GM23338 (cell line): Measurements from ENCODE around the gene TMEM92. TPM values are rescaled to one million over a fixed set of nuclear protein-coding genes. Genes with fewer than 3 reads are reported as not detected.
A peak's percentile ranks its signal among the peaks of the same experiment; 100 is the strongest.

Experiments used
- ATAC-seq: fragments of 200-7000 bp; cut with Tn5 transposase; 3 replicates; pipeline ENCODE4 v1.9.1; 2020
- DNase-seq: peaks from one replicate; pipeline ENCODE4 v3.0.0-alpha.2; 2015; ENCODE audit warnings: low spot score
- H2AFZ ChIP-seq: fragments of 200-600 bp; sonication (generic); 2 replicates; pipeline ENCODE4 v1.8.0; 2016; ENCODE audit warnings: antibody characterized with exemption, mild to moderate bottlenecking, moderate library complexity
- H3F3A ChIP-seq: fragments of 200-600 bp; sonication (generic); replicated peaks from 2 replicates; pipeline ENCODE4 v1.8.0; 2017; ENCODE audit warnings: antibody characterized with exemption, mixed run types, low read depth
- H3K27ac ChIP-seq: fragments of 200-600 bp; sonication (generic); 2 replicates; pipeline ENCODE4 v1.6.1; 2016; ENCODE audit warnings: low read depth
- H3K27me3 ChIP-seq: fragments of 200-600 bp; sonication (generic); 2 replicates; pipeline ENCODE4 v1.8.0; 2016; ENCODE audit warnings: mild to moderate bottlenecking, mixed run types, moderate library complexity; ENCODE audit not compliant: insufficient read depth
- H3K36me3 ChIP-seq: fragments of 200-600 bp; sonication (generic); 2 replicates; pipeline ENCODE4 v1.8.0; 2016; ENCODE audit warnings: mild to moderate bottlenecking; ENCODE audit not compliant: insufficient read depth
- H3K4me1 ChIP-seq: fragments of 200-600 bp; sonication (generic); 2 replicates; pipeline ENCODE4 v1.8.0; 2016; ENCODE audit warnings: mild to moderate bottlenecking, moderate library complexity; ENCODE audit not compliant: insufficient read depth
- H3K4me2 ChIP-seq: fragments of 200-600 bp; sonication (generic); 2 replicates; pipeline ENCODE4 v1.7.1; 2017; ENCODE audit warnings: mixed run types
- H3K4me3 ChIP-seq: fragments of 200-600 bp; sonication (generic); 2 replicates; pipeline ENCODE4 v1.6.1; 2016; ENCODE audit warnings: mixed run types
- H3K79me2 ChIP-seq: fragments of 200-600 bp; sonication (generic); replicated peaks from 2 replicates; pipeline ENCODE4 v1.8.0; 2017; ENCODE audit warnings: mild to moderate bottlenecking; ENCODE audit not compliant: insufficient read depth
- H3K9me2 ChIP-seq: fragments of 200-600 bp; sonication (generic); 2 replicates; pipeline ENCODE4 v1.8.0; 2017; ENCODE audit not compliant: insufficient read depth
- H4K20me1 ChIP-seq: fragments of 200-600 bp; sonication (generic); replicated peaks from 2 replicates; pipeline ENCODE4 v1.8.0; 2017; ENCODE audit warnings: mild to moderate bottlenecking; ENCODE audit not compliant: insufficient read depth
- H3K27ac Mint-ChIP-seq: 2 replicates; pipeline ENCODE4 v1.8.0; 2020; ENCODE audit warnings: inconsistent platforms, mild to moderate bottlenecking, moderate library complexity, mixed read lengths
- H3K27me3 Mint-ChIP-seq: 3 replicates; pipeline ENCODE4 v1.8.0; 2022; ENCODE audit warnings: low read depth, mild to moderate bottlenecking, moderate library complexity, mixed read lengths, inconsistent platforms; ENCODE audit not compliant: insufficient read depth, poor library complexity
- H3K36me3 Mint-ChIP-seq: 3 replicates; pipeline ENCODE4 v1.8.0; 2021; ENCODE audit warnings: low read depth, mild to moderate bottlenecking, inconsistent platforms, moderate library complexity, mixed read lengths
- H3K4me1 Mint-ChIP-seq: 3 replicates; pipeline ENCODE4 v1.8.0; 2020; ENCODE audit warnings: mild to moderate bottlenecking, inconsistent platforms, mixed read lengths
- H3K4me3 Mint-ChIP-seq: 3 replicates; pipeline ENCODE4 v1.8.0; 2021; ENCODE audit warnings: moderate library complexity, mild to moderate bottlenecking, inconsistent platforms, mixed read lengths
- H3K9me3 Mint-ChIP-seq: 3 replicates; pipeline ENCODE4 v1.8.0; 2020; ENCODE audit warnings: moderate library complexity, mild to moderate bottlenecking, inconsistent platforms, mixed read lengths
- CREB1 ChIP-seq: fragments of 250-450 bp; sonication (Bioruptor Pico); IDR thresholded peaks from 2 replicates; pipeline ENCODE4 v1.5.0; 2020; ENCODE audit warnings: low read depth, mild to moderate bottlenecking, moderate library complexity
- EZH2phosphoT487 ChIP-seq: fragments of 200-600 bp; sonication (generic); IDR thresholded peaks from one replicate; pipeline ENCODE4 v1.8.1; 2018; ENCODE audit warnings: antibody characterized with exemption; ENCODE audit not compliant: unreplicated experiment
- JUNB ChIP-seq: IDR thresholded peaks from one replicate; pipeline ENCODE4 v1.6.1; 2016; ENCODE audit warnings: antibody characterized with exemption; ENCODE audit not compliant: unreplicated experiment
- NANOG ChIP-seq: IDR thresholded peaks from 2 replicates; pipeline ENCODE4 v1.6.1; 2016; ENCODE audit warnings: antibody characterized with exemption, borderline replicate concordance
- polyA plus RNA-seq: library from polyadenylated mRNA; unstranded; fragments of >200 nt; fragmentation: Nextera tagmentation; extraction: Ambion mirVana; gene quantifications from 2 replicates; pipeline ENCODE4 v1.2.1, GENCODE V29; 2016
- total RNA-seq: library from RNA; depleted of rRNA; stranded (reverse); fragments of >200 nt; shearing (Covaris generic); gene quantifications from 2 replicates; pipeline ENCODE4 v1.2.3, GENCODE V29; 2014
- TF ChIP-seq, protein P1 (sequence below), 2 experiments: fragments of 200-600 bp in 1 of 2; sonication (generic) in 1 of 2; conservative IDR thresholded peaks; 2 replicates each; pipeline versions ENCODE4 v1.5.1 to v1.6.1; 2016 to 2017; ENCODE audit warnings: antibody characterized with exemption in 2 of 2, low read depth in 2 of 2, mild to moderate bottlenecking in 2 of 2, moderate library complexity in 1 of 2
- TF ChIP-seq, protein P2 (sequence below): fragments of 250-450 bp; sonication (Bioruptor Pico); IDR thresholded peaks from 2 replicates; pipeline ENCODE4 v1.5.0; 2020; ENCODE audit warnings: mild to moderate bottlenecking, moderate library complexity
- TF ChIP-seq, protein P3 (sequence below): IDR thresholded peaks from one replicate; pipeline ENCODE4 v1.6.1; 2018; ENCODE audit warnings: antibody characterized with exemption; ENCODE audit not compliant: unreplicated experiment

TMEM92 gene
- total and polyA plus RNA-seq, 2 experiments from 2014 or later: 9.7 to 18.4 TPM

DNA sequence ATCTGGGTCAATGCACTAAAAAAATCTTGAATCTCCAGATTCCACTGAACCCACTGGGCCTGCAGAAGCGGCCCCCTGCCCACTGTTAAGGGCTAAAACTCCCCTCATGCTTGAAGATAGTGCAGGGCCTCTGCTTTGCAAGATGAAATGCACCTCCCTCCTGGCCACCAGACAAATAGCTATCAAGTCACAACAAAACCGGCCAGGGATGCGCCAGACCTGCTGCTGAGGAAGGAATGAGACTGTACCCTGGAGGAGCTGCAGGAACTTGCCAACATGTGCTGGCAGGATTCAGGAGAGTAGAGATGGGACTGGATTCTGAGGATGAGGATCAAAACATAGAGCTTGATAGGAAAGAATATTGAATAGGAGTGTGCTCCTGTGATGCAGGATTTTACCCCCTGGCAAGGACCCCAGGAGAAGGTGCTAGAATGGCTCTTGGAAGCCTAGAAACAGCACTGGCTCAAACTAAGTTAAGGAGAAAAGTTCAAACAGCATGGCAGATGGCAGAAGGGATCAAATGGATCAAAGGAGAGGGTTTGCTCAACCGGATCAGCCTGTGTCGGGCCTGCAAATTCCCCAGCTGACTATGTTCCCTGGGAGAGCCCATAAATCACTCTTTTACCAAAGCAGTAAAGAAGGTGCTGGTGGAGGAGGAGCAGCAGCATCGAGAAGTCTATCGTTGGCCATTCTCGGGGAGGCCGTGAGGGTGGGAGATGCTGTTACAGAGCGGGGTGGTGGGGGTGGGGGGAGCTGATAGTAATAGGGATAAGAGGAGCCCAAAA, 44.4 kb downstream of the TMEM92 start:
- H3K4me1 ChIP-seq: peaks cover 15% of the 10 kb centered on the region
- Mint-ChIP-seq H3K4me3 (no peak overlapping the region), H3K36me3 (0 out of 3 replicates have a peak, but pooled peaks cover 3% of the 10 kb centered on the region), H3K27me3 (peaks cover 5% of the 10 kb centered on the region), H3K27ac (no peak overlapping the region; the same call in 1 of the 2 replicates), H3K9me3 (peaks cover 3% of the 10 kb centered on the region; the same call in 1 of the 3 replicates), H3K4me1 (no peaks in the 10 kb centered on the region)
- peaks cover 7% of the 10 kb centered on the region; the same call in 1 of the 2 replicates for H3K9me2 ChIP-seq
- DNase-seq (no peak), ATAC-seq (peak; percentile 68)
- no peaks in the 10 kb centered on the region for H3K36me3 ChIP-seq
- no peak overlapping the region for H3K4me3 ChIP-seq
- no peaks in the 10 kb centered on the region; the same call in 1 of the 2 replicates for H3F3A ChIP-seq
- H3K27me3 ChIP-seq: no peaks in the 10 kb centered on the region
- H2AFZ ChIP-seq: peak overlapping the region; percentile 94
- H3K4me2 ChIP-seq: peak overlapping the region; percentile 53; the same call in 1 of the 2 replicates
- no peaks in the 10 kb centered on the region for H4K20me1 ChIP-seq
- H3K27ac ChIP-seq: no peak overlapping the region
- H3K79me2 ChIP-seq: no peaks in the 10 kb centered on the region
- TF ChIP-seq JUNB (no peak), NANOG (no peak)
- TF ChIP-seq, protein P1, sequence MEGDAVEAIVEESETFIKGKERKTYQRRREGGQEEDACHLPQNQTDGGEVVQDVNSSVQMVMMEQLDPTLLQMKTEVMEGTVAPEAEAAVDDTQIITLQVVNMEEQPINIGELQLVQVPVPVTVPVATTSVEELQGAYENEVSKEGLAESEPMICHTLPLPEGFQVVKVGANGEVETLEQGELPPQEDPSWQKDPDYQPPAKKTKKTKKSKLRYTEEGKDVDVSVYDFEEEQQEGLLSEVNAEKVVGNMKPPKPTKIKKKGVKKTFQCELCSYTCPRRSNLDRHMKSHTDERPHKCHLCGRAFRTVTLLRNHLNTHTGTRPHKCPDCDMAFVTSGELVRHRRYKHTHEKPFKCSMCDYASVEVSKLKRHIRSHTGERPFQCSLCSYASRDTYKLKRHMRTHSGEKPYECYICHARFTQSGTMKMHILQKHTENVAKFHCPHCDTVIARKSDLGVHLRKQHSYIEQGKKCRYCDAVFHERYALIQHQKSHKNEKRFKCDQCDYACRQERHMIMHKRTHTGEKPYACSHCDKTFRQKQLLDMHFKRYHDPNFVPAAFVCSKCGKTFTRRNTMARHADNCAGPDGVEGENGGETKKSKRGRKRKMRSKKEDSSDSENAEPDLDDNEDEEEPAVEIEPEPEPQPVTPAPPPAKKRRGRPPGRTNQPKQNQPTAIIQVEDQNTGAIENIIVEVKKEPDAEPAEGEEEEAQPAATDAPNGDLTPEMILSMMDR (conservative IDR thresholded peaks at IDR 0.05; ENCODE audit: low read depth in 2 of 2): no peak

DNA sequence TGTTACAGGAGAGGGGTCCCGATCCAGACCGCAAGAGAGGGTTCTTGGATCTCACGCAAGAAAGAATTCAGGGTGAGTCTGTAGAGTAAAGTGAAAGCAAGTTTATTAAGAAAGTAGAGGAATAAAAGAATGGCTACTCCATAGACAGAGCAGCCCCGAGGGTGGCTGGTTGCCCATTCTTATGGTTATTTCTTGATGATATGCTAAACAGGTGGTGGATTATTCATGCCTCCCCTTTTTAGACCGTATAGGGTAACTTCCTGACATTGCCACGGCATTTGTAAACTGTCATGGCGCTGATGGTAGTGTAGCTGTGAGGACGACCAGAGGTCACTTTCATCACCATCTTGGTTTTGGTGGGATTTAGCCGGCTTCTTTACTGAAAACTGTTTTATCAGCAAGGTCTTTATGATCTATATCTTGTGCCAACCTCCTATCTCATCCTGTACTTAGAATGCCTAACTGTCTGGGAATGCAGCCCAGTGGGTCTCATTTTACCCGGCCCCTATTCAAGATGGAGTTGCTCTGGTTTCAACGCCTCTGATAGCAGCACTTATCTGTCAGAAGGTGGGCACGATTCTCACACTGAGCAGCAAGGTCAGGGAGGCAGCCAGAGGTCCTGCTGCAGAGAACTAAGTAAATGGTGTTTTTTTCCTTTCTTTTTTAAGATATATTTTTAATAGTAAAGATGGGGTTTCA, 45.2 kb downstream of the TMEM92 start:
- Mint-ChIP-seq H3K27me3 (peaks cover 5% of the 10 kb centered on the region), H3K4me3 (no peak overlapping the region), H3K27ac (no peak overlapping the region; the same call in 1 of the 2 replicates), H3K36me3 (0 out of 3 replicates have a peak, but pooled peaks cover 3% of the 10 kb centered on the region), H3K4me1 (no peaks in the 10 kb centered on the region), H3K9me3 (no peaks in the 10 kb centered on the region)
- Histone ChIP-seq H3K9me2 (peaks cover 7% of the 10 kb centered on the region; the same call in 1 of the 2 replicates), H3F3A (no peaks in the 10 kb centered on the region; the same call in 1 of the 2 replicates), H3K79me2 (no peaks in the 10 kb centered on the region), H2AFZ (peak overlapping the region; percentile 94; the same call in 1 of the 2 replicates), H3K36me3 (no peaks in the 10 kb centered on the region), H3K4me1 (peaks cover 15% of the 10 kb centered on the region), H3K4me2 (peak overlapping the region; percentile 53; the same call in 1 of the 2 replicates), H3K27ac (no peak overlapping the region), H3K4me3 (no peak overlapping the region), H3K27me3 (no peaks in the 10 kb centered on the region), H4K20me1 (no peaks in the 10 kb centered on the region)
- ATAC-seq (peak; percentile 36; the same call in 2 of the 3 replicates), DNase-seq (no peak)
- TF ChIP-seq EZH2phosphoT487: no peak
- TF ChIP-seq, protein P2, sequence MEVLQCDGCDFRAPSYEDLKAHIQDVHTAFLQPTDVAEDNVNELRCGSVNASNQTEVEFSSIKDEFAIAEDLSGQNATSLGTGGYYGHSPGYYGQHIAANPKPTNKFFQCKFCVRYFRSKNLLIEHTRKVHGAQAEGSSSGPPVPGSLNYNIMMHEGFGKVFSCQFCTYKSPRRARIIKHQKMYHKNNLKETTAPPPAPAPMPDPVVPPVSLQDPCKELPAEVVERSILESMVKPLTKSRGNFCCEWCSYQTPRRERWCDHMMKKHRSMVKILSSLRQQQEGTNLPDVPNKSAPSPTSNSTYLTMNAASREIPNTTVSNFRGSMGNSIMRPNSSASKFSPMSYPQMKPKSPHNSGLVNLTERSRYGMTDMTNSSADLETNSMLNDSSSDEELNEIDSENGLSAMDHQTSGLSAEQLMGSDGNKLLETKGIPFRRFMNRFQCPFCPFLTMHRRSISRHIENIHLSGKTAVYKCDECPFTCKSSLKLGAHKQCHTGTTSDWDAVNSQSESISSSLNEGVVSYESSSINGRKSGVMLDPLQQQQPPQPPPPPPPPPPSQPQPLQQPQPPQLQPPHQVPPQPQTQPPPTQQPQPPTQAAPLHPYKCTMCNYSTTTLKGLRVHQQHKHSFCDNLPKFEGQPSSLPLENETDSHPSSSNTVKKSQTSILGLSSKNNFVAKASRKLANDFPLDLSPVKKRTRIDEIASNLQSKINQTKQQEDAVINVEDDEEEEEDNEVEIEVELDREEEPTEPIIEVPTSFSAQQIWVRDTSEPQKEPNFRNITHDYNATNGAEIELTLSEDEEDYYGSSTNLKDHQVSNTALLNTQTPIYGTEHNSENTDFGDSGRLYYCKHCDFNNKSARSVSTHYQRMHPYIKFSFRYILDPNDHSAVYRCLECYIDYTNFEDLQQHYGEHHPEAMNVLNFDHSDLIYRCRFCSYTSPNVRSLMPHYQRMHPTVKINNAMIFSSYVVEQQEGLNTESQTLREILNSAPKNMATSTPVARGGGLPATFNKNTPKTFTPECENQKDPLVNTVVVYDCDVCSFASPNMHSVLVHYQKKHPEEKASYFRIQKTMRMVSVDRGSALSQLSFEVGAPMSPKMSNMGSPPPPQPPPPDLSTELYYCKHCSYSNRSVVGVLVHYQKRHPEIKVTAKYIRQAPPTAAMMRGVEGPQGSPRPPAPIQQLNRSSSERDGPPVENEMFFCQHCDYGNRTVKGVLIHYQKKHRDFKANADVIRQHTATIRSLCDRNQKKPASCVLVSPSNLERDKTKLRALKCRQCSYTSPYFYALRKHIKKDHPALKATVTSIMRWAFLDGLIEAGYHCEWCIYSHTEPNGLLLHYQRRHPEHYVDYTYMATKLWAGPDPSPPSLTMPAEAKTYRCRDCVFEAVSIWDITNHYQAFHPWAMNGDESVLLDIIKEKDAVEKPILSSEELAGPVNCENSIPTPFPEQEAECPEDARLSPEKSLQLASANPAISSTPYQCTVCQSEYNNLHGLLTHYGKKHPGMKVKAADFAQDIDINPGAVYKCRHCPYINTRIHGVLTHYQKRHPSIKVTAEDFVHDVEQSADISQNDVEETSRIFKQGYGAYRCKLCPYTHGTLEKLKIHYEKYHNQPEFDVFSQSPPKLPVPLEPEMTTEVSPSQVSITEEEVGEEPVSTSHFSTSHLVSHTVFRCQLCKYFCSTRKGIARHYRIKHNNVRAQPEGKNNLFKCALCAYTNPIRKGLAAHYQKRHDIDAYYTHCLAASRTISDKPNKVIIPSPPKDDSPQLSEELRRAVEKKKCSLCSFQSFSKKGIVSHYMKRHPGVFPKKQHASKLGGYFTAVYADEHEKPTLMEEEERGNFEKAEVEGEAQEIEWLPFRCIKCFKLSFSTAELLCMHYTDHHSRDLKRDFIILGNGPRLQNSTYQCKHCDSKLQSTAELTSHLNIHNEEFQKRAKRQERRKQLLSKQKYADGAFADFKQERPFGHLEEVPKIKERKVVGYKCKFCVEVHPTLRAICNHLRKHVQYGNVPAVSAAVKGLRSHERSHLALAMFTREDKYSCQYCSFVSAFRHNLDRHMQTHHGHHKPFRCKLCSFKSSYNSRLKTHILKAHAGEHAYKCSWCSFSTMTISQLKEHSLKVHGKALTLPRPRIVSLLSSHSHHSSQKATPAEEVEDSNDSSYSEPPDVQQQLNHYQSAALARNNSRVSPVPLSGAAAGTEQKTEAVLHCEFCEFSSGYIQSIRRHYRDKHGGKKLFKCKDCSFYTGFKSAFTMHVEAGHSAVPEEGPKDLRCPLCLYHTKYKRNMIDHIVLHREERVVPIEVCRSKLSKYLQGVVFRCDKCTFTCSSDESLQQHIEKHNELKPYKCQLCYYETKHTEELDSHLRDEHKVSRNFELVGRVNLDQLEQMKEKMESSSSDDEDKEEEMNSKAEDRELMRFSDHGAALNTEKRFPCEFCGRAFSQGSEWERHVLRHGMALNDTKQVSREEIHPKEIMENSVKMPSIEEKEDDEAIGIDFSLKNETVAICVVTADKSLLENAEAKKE (CRISPR knock-in tag): no peak
- TF ChIP-seq CREB1 (CRISPR knock-in tag): no peak
- TF ChIP-seq, protein P3, sequence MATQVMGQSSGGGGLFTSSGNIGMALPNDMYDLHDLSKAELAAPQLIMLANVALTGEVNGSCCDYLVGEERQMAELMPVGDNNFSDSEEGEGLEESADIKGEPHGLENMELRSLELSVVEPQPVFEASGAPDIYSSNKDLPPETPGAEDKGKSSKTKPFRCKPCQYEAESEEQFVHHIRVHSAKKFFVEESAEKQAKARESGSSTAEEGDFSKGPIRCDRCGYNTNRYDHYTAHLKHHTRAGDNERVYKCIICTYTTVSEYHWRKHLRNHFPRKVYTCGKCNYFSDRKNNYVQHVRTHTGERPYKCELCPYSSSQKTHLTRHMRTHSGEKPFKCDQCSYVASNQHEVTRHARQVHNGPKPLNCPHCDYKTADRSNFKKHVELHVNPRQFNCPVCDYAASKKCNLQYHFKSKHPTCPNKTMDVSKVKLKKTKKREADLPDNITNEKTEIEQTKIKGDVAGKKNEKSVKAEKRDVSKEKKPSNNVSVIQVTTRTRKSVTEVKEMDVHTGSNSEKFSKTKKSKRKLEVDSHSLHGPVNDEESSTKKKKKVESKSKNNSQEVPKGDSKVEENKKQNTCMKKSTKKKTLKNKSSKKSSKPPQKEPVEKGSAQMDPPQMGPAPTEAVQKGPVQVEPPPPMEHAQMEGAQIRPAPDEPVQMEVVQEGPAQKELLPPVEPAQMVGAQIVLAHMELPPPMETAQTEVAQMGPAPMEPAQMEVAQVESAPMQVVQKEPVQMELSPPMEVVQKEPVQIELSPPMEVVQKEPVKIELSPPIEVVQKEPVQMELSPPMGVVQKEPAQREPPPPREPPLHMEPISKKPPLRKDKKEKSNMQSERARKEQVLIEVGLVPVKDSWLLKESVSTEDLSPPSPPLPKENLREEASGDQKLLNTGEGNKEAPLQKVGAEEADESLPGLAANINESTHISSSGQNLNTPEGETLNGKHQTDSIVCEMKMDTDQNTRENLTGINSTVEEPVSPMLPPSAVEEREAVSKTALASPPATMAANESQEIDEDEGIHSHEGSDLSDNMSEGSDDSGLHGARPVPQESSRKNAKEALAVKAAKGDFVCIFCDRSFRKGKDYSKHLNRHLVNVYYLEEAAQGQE: no peak
